H9 (cell line): ENCODE data around the gene DSTN. TPM values are rescaled to one million over a fixed set of nuclear protein-coding genes. Genes with fewer than 3 reads are reported as not detected.

Experiments
- DNase-seq: peaks from one replicate; pipeline ENCODE4 v3.0.0-alpha.2; 2017
- H2AFZ ChIP-seq: one replicate; pipeline ENCODE4 v1.6.1; 2013; ENCODE audit warnings: mild to moderate bottlenecking, low read length, control low read depth, moderate library complexity
- H2AK5ac ChIP-seq: 2 replicates; pipeline ENCODE4 v1.6.1; 2013; ENCODE audit warnings: low read length, control low read depth, mixed read lengths; ENCODE audit not compliant: insufficient read length
- H2BK120ac ChIP-seq: one replicate; pipeline ENCODE4 v1.6.1; 2013; ENCODE audit warnings: low read depth, mild to moderate bottlenecking, low read length, control low read depth, inconsistent platforms; ENCODE audit not compliant: poor library complexity, severe bottlenecking
- H2BK12ac ChIP-seq: 2 replicates; pipeline ENCODE4 v1.6.1; 2013; ENCODE audit warnings: low read length, control low read depth, mixed read lengths, low read depth; ENCODE audit not compliant: insufficient read length
- H2BK15ac ChIP-seq: 2 replicates; pipeline ENCODE4 v1.6.1; 2013; ENCODE audit warnings: low read depth, low read length, control low read depth
- H2BK20ac ChIP-seq: one replicate; pipeline ENCODE4 v1.6.1; 2013; ENCODE audit warnings: low read depth, mild to moderate bottlenecking, low read length, control low read depth, inconsistent platforms; ENCODE audit not compliant: poor library complexity, severe bottlenecking
- H2BK5ac ChIP-seq: 2 replicates; pipeline ENCODE4 v1.6.1; 2013; ENCODE audit warnings: low read length, control low read depth, mixed read lengths; ENCODE audit not compliant: insufficient read length
- H3K14ac ChIP-seq: 2 replicates; pipeline ENCODE4 v1.6.1; 2013; ENCODE audit warnings: low read length, control low read depth; ENCODE audit not compliant: insufficient read depth
- H3K18ac ChIP-seq: 2 replicates; pipeline ENCODE4 v1.6.1; 2013; ENCODE audit warnings: low read depth, mild to moderate bottlenecking, mixed read lengths, low read length, control low read depth; ENCODE audit not compliant: insufficient read length
- H3K23ac ChIP-seq: 2 replicates; pipeline ENCODE4 v1.6.1; 2013; ENCODE audit warnings: low read length, control low read depth, mixed read lengths, low read depth; ENCODE audit not compliant: insufficient read length
- H3K23me2 ChIP-seq: 2 replicates; pipeline ENCODE4 v1.6.1; 2013; ENCODE audit warnings: low read depth, mild to moderate bottlenecking, mixed read lengths, low read length, control low read depth; ENCODE audit not compliant: insufficient read length, poor library complexity, severe bottlenecking
- H3K27ac ChIP-seq: 2 replicates; pipeline ENCODE4 v1.5.1; 2013; ENCODE audit warnings: low read length, control low read depth, mixed read lengths, low read depth; ENCODE audit not compliant: insufficient read length
- H3K27me3 ChIP-seq: 2 replicates; pipeline ENCODE4 v1.6.1; 2013; ENCODE audit warnings: low read length, control low read depth, inconsistent platforms; ENCODE audit not compliant: insufficient read depth
- H3K4ac ChIP-seq: 2 replicates; pipeline ENCODE4 v1.6.1; 2013; ENCODE audit warnings: low read depth, mild to moderate bottlenecking, control low read depth, inconsistent platforms, low read length, moderate library complexity
- H3K4me1 ChIP-seq: 2 replicates; pipeline ENCODE4 v1.6.1; 2013; ENCODE audit warnings: low read length, control low read depth, inconsistent platforms; ENCODE audit not compliant: insufficient read depth
- H3K4me2 ChIP-seq: 2 replicates; pipeline ENCODE4 v1.6.1; 2013; ENCODE audit warnings: low read length, control low read depth, mixed read lengths; ENCODE audit not compliant: insufficient read length, insufficient read depth
- H3K56ac ChIP-seq: 2 replicates; pipeline ENCODE4 v1.6.1; 2013; ENCODE audit warnings: low read depth, mild to moderate bottlenecking, mixed read lengths, low read length, control low read depth; ENCODE audit not compliant: insufficient read length
- H3K79me1 ChIP-seq: 2 replicates; pipeline ENCODE4 v1.6.1; 2013; ENCODE audit warnings: low read depth, mild to moderate bottlenecking, moderate library complexity, low read length, control low read depth, inconsistent platforms; ENCODE audit not compliant: insufficient read depth, poor library complexity, severe bottlenecking
- H3K79me2 ChIP-seq: 2 replicates; pipeline ENCODE4 v1.6.1; 2013; ENCODE audit warnings: low read length, control low read depth, inconsistent platforms; ENCODE audit not compliant: insufficient read depth
- H3K9ac ChIP-seq: 2 replicates; pipeline ENCODE4 v1.6.1; 2013; ENCODE audit warnings: low read length, control low read depth, mixed read lengths; ENCODE audit not compliant: insufficient read length; ENCODE audit errors: extremely low read depth
- H3K9me3 ChIP-seq: one replicate; pipeline ENCODE4 v1.6.1; 2013; ENCODE audit warnings: low read depth, low read length, inconsistent platforms; ENCODE audit not compliant: control insufficient read depth
- H3T11ph ChIP-seq: one replicate; pipeline ENCODE4 v1.6.1; 2013; ENCODE audit warnings: mild to moderate bottlenecking, low read length, control low read depth, inconsistent platforms
- H4K20me1 ChIP-seq: one replicate; pipeline ENCODE4 v1.6.1; 2013; ENCODE audit not compliant: control insufficient read depth, insufficient read length, insufficient read depth
- H4K5ac ChIP-seq: 2 replicates; pipeline ENCODE4 v1.6.1; 2013; ENCODE audit warnings: low read depth, mild to moderate bottlenecking, mixed read lengths, low read length, control low read depth; ENCODE audit not compliant: insufficient read length
- H4K8ac ChIP-seq: replicated peaks from 2 replicates; pipeline ENCODE4 v1.6.1; 2013; ENCODE audit warnings: low read length, control low read depth, mixed read lengths, low read depth; ENCODE audit not compliant: insufficient read length
- H4K91ac ChIP-seq: 2 replicates; pipeline ENCODE4 v1.6.1; 2013; ENCODE audit warnings: low read depth, mild to moderate bottlenecking, moderate library complexity, mixed read lengths, low read length, control low read depth; ENCODE audit not compliant: insufficient read length
- H3K27ac Mint-ChIP-seq, 3 experiments: 2 replicates in 2 of 3; 3 replicates in 1 of 3; pipeline ENCODE4 v1.8.0; 2020 to 2021; ENCODE audit warnings: mixed read lengths in 3 of 3, mild to moderate bottlenecking in 1 of 3, moderate library complexity in 1 of 3
- H3K27me3 Mint-ChIP-seq: 2 replicates; pipeline ENCODE4 v1.8.0; 2021; ENCODE audit warnings: low read depth, mild to moderate bottlenecking, moderate library complexity, mixed read lengths
- H3K36me3 Mint-ChIP-seq, 3 experiments: 2 replicates in 2 of 3; 3 replicates in 1 of 3; pipeline ENCODE4 v1.8.0; 2020 to 2021; ENCODE audit warnings: low read depth in 3 of 3, mixed read lengths in 3 of 3; ENCODE audit not compliant: insufficient read depth in 1 of 3
- H3K4me1 Mint-ChIP-seq, 2 experiments: 2 replicates each; pipeline ENCODE4 v1.8.0; 2020; ENCODE audit warnings: mixed read lengths in 2 of 2
- H3K4me3 Mint-ChIP-seq, 2 experiments: 2 replicates in 1 of 2; 3 replicates in 1 of 2; pipeline ENCODE4 v1.8.0; 2020 to 2021; ENCODE audit warnings: mild to moderate bottlenecking in 2 of 2, mixed read lengths in 2 of 2, moderate library complexity in 1 of 2
- H3K9me3 Mint-ChIP-seq, 2 experiments: 2 replicates in 1 of 2; 3 replicates in 1 of 2; pipeline ENCODE4 v1.8.0; 2020; ENCODE audit warnings: mild to moderate bottlenecking in 2 of 2, mixed read lengths in 2 of 2, moderate library complexity in 1 of 2
- WGBS: extraction: QIAGEN DNeasy Blood & Tissue Kit; methylation state at CpG from one replicate; pipeline ENCODE4 v1.1.7; 2013; ENCODE audit warnings: missing lambda C conversion rate, low lambda C conversion rate, mixed read lengths; ENCODE audit not compliant: insufficient read length; ENCODE audit errors: extremely low coverage; 5-methylcytosine and 5-hydroxymethylcytosine counted together
- total RNA-seq: library from RNA; stranded (reverse); gene quantifications from 2 replicates; pipeline ENCODE4 v1.2.1, GENCODE V29; 2021
- TF ChIP-seq, protein P1 (sequence below): fragments of 200-600 bp; sonication (generic); conservative IDR thresholded peaks from 3 replicates; pipeline ENCODE4 v1.8.0; 2021; ENCODE audit warnings: antibody characterized with exemption, mild to moderate bottlenecking

Gene DSTN
- total RNA-seq, 1 experiment from 2014 or later, result 145 TPM

DNA sequence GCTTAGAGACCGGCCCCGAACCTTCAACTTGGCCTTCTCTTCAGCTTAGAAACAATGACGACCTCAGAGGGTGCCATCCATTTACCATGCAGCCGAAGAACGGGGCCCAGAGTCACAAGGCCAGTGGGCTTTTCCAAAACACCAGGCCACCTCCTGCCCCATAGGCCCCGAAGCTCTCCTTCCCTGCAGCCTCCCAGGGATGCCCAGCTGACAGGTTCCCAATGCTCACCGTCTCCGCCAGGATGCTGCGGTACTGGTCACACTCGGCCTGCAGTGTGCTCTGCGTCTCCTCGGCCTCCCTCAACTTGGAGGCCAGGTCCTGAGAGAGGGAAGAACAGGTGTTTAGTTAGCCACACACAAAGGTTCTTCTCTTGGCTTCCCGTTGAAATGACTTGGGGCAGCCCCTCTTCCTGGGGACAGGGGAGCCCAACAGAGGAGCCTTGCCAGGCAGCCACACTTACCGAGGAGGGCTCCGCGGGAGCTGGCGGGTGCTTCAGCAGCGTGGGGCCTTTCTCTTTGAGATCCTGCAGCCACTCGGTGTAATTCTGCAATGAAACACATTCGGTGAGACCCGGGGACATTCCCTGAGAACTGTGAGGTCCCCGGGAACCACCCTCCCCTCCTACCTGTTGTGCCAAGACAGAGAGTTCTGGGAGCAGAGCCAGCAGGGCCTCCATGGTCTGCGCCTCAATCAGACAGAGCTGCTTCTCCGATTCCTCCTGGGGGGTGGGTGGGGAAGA lies 51.5 kb downstream of the DSTN start:
- H3K4ac ChIP-seq, result no peak overlapping the region
- H2BK15ac ChIP-seq, result no peak overlapping the region
- no peak overlapping the region for H3K4me3 Mint-ChIP-seq
- no peak overlapping the region for H2AK5ac ChIP-seq
- H3K4me1 Mint-ChIP-seq, result 0 out of 4 replicates have a peak, but pooled peaks cover 0 to 3% of the 10 kb centered on the region in 2 experiments
- peaks cover 30 to 74% (median 68%) of the 10 kb centered on the region in 3 experiments for H3K36me3 Mint-ChIP-seq
- no peak overlapping the region for H2BK5ac ChIP-seq
- TF ChIP-seq, protein P1, sequence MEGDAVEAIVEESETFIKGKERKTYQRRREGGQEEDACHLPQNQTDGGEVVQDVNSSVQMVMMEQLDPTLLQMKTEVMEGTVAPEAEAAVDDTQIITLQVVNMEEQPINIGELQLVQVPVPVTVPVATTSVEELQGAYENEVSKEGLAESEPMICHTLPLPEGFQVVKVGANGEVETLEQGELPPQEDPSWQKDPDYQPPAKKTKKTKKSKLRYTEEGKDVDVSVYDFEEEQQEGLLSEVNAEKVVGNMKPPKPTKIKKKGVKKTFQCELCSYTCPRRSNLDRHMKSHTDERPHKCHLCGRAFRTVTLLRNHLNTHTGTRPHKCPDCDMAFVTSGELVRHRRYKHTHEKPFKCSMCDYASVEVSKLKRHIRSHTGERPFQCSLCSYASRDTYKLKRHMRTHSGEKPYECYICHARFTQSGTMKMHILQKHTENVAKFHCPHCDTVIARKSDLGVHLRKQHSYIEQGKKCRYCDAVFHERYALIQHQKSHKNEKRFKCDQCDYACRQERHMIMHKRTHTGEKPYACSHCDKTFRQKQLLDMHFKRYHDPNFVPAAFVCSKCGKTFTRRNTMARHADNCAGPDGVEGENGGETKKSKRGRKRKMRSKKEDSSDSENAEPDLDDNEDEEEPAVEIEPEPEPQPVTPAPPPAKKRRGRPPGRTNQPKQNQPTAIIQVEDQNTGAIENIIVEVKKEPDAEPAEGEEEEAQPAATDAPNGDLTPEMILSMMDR, result no peak
- H3T11ph ChIP-seq, result no peak overlapping the region
- no peak overlapping the region for H3K56ac ChIP-seq
- H3K27me3 ChIP-seq, result no peaks in the 10 kb centered on the region
- no peak overlapping the region for H2BK20ac ChIP-seq
- H2AFZ ChIP-seq, result no peak overlapping the region
- H4K8ac ChIP-seq, result no peak overlapping the region
- peaks cover 2% of the 10 kb centered on the region for H4K20me1 ChIP-seq
- no peaks in the 10 kb centered on the region for H3K9me3 ChIP-seq
- peak; percentile 20 for DNase-seq
- H3K4me2 ChIP-seq, result no peak overlapping the region
- H3K14ac ChIP-seq, result no peak overlapping the region
- H3K23ac ChIP-seq, result no peak overlapping the region
- no peak overlapping the region for H3K18ac ChIP-seq
- no peaks in the 10 kb centered on the region for H3K23me2 ChIP-seq
- no peaks in the 10 kb centered on the region for H3K9me3 Mint-ChIP-seq
- no peak overlapping the region for H2BK120ac ChIP-seq
- no peak overlapping the region for H4K5ac ChIP-seq
- WGBS, result no CpG with 5 or more reads among the region's 24 CpGs
- H3K27me3 Mint-ChIP-seq, result no peaks in the 10 kb centered on the region
- no peaks in the 10 kb centered on the region for H3K79me1 ChIP-seq
- H4K91ac ChIP-seq, result no peak overlapping the region
- H2BK12ac ChIP-seq, result no peak overlapping the region
- H3K9ac ChIP-seq, result no peak overlapping the region
- no peaks in the 10 kb centered on the region for H3K4me1 ChIP-seq
- no peak overlapping the region for H3K27ac ChIP-seq
- no peak overlapping the region for H3K27ac Mint-ChIP-seq
- H3K79me2 ChIP-seq, result no peaks in the 10 kb centered on the region
